Measurements from ENCODE around the gene COL5A1.

GRCh38 chr9:134594078-134594941 is 47.3 kb upstream of the COL5A1 start:
- no peak for TF ChIP-seq CTCF (IDR thresholded peaks at IDR 0.05 in 4 of 5, conservative IDR thresholded peaks at IDR 0.05 in 1 of 5)
- no peak for TF ChIP-seq POLR2A (IDR thresholded peaks at IDR 0.05)
